ENCODE results near the gene IQGAP3.

- TF ChIP-seq TAF1 (IDR thresholded peaks at IDR 0.05; ENCODE audit: borderline replicate concordance, low read depth, low read length) = no peak
- no peak for TF ChIP-seq POLR2A (IDR thresholded peaks at IDR 0.05; ENCODE audit: low read depth, low read length)
- TF ChIP-seq POLR2AphosphoS5 (IDR thresholded peaks at IDR 0.05; ENCODE audit: low read depth, low read length) = no peak
These were observed 94.7 kb downstream of the IQGAP3 start for GRCh38 chr1:156477526-156478249.

Measured in GM12892 (cell line).